IMR-90 (cell line): ENCODE results near the gene FGF21. TPM values are rescaled to one million over a fixed set of nuclear protein-coding genes. Genes with fewer than 3 reads are reported as not detected.

Source experiments
- ATAC-seq: fragments of 200-7000 bp; cut with Tn5 transposase; 2 replicates; pipeline ENCODE4 v1.9.1; 2020; ENCODE audit warnings: low read depth, mild to moderate bottlenecking, moderate library complexity
- BruUV-seq: library from RNA; stranded (reverse); fragments of 400-500 nt; replicated peaks from 2 replicates; lab custom pipeline; 2021; lab: Mats Ljungman, UMichigan
- CTCF ChIA-PET: fragments of 300-600 bp; formaldehyde crosslinking; extraction: SDS; loops from one replicate; lab custom pipeline; 2021; ENCODE audit warnings: antibody characterized with exemption; lab: Yijun Ruan, JAX
- POLR2A ChIA-PET: fragments of 300-600 bp; sonication (Branson Sonifier 250); formaldehyde crosslinking; loops from one replicate; lab custom pipeline; 2022; ENCODE audit warnings: antibody characterized with exemption; ENCODE audit not compliant: unreplicated experiment; lab: Charles Lee
- DNase-seq: peaks from one replicate; pipeline ENCODE4 v3.0.0; 2013
- H2AFZ ChIP-seq: replicated peaks from 2 replicates; pipeline ENCODE3; 2013; ENCODE audit warnings: low read length, mild to moderate bottlenecking; ENCODE audit not compliant: poor library complexity
- H2AK5ac ChIP-seq: 2 replicates; pipeline ENCODE4 v1.6.1; 2013; ENCODE audit warnings: low read depth, low read length, inconsistent platforms
- H2AK9ac ChIP-seq: replicated peaks from 2 replicates; pipeline ENCODE3; 2013; ENCODE audit warnings: mild to moderate bottlenecking, low read depth, low read length, moderate library complexity; ENCODE audit not compliant: poor library complexity
- H2BK120ac ChIP-seq: 2 replicates; pipeline ENCODE4 v1.6.1; 2013; ENCODE audit warnings: low read depth, low read length, inconsistent platforms
- H2BK15ac ChIP-seq: 3 replicates; pipeline ENCODE4 v1.6.1; 2013; ENCODE audit warnings: low read depth, low read length, inconsistent platforms
- H2BK20ac ChIP-seq: 2 replicates; pipeline ENCODE4 v1.6.1; 2013; ENCODE audit warnings: low read depth, mild to moderate bottlenecking, inconsistent platforms, low read length, moderate library complexity
- H2BK5ac ChIP-seq: 2 replicates; pipeline ENCODE4 v1.6.1; 2013; ENCODE audit warnings: mild to moderate bottlenecking, low read depth, low read length, inconsistent platforms; ENCODE audit not compliant: poor library complexity, severe bottlenecking
- H3K14ac ChIP-seq: replicated peaks from 2 replicates; pipeline ENCODE4 v1.6.1; 2013; ENCODE audit warnings: low read depth, low read length, inconsistent platforms
- H3K18ac ChIP-seq: 2 replicates; pipeline ENCODE4 v1.6.1; 2013; ENCODE audit warnings: low read depth, low read length, control low read depth
- H3K23ac ChIP-seq: 2 replicates; pipeline ENCODE4 v1.6.1; 2013; ENCODE audit warnings: low read depth, low read length, inconsistent platforms
- H3K27ac ChIP-seq: 2 replicates; pipeline ENCODE4 v1.5.1; 2013; ENCODE audit warnings: mild to moderate bottlenecking, control low read depth, low read length; ENCODE audit not compliant: insufficient read depth
- H3K27me3 ChIP-seq: 2 replicates; pipeline ENCODE4 v1.6.1; 2013; ENCODE audit warnings: low read length; ENCODE audit not compliant: control insufficient read depth, insufficient read depth
- H3K36me3 ChIP-seq: 2 replicates; pipeline ENCODE4 v1.6.1; 2013; ENCODE audit warnings: low read length, mixed read lengths; ENCODE audit not compliant: control insufficient read depth, insufficient read depth
- H3K4ac ChIP-seq: 2 replicates; pipeline ENCODE4 v1.6.1; 2013; ENCODE audit warnings: low read depth, low read length, inconsistent platforms
- H3K4me1 ChIP-seq: 2 replicates; pipeline ENCODE4 v1.6.1; 2013; ENCODE audit warnings: low read length, mixed read lengths; ENCODE audit not compliant: control insufficient read depth, insufficient read depth
- H3K4me2 ChIP-seq: 2 replicates; pipeline ENCODE4 v1.6.1; 2013; ENCODE audit warnings: low read depth, mild to moderate bottlenecking, control low read depth, low read length, moderate library complexity
- H3K4me3 ChIP-seq: 2 replicates; pipeline ENCODE4 v1.5.1; 2013; ENCODE audit warnings: low read depth, mild to moderate bottlenecking, control low read depth, low read length, moderate library complexity; ENCODE audit not compliant: insufficient read depth
- H3K56ac ChIP-seq: 2 replicates; pipeline ENCODE4 v1.6.1; 2013; ENCODE audit warnings: low read length, inconsistent platforms; ENCODE audit not compliant: insufficient read depth; ENCODE audit errors: extremely low read depth
- H3K79me1 ChIP-seq, 2 experiments: 2 replicates each; pipeline ENCODE4 v1.6.1; 2013; ENCODE audit warnings: low read length in 2 of 2, inconsistent platforms in 1 of 2, low read depth in 1 of 2
- H3K9ac ChIP-seq: 2 replicates; pipeline ENCODE4 v1.6.1; 2013; ENCODE audit warnings: low read depth, low read length, control low read depth
- H3K9me1 ChIP-seq: 2 replicates; pipeline ENCODE4 v1.6.1; 2013; ENCODE audit warnings: low read length, inconsistent platforms; ENCODE audit not compliant: insufficient read depth
- H3K9me3 ChIP-seq: 2 replicates; pipeline ENCODE4 v1.6.1; 2013; ENCODE audit warnings: low read length; ENCODE audit not compliant: control insufficient read depth, insufficient read depth
- H4K20me1 ChIP-seq: 2 replicates; pipeline ENCODE4 v1.6.1; 2013; ENCODE audit warnings: low read length, inconsistent platforms; ENCODE audit not compliant: insufficient read depth
- H4K5ac ChIP-seq: 2 replicates; pipeline ENCODE4 v1.6.1; 2013; ENCODE audit warnings: mild to moderate bottlenecking, low read depth, low read length, control low read depth
- H4K8ac ChIP-seq, 2 experiments: 2 replicates each; pipeline ENCODE4 v1.6.1; 2013; ENCODE audit warnings: low read depth in 2 of 2, low read length in 2 of 2, control low read depth in 1 of 2, inconsistent platforms in 1 of 2
- H4K91ac ChIP-seq: 2 replicates; pipeline ENCODE4 v1.6.1; 2013; ENCODE audit warnings: low read depth, low read length, inconsistent platforms; ENCODE audit not compliant: insufficient read depth
- BHLHE40 ChIP-seq: fragments of 150-350 bp; IDR thresholded peaks from 2 replicates; pipeline ENCODE4 v1.6.1; 2016; ENCODE audit warnings: mild to moderate bottlenecking, low read depth, low read length
- MXI1 ChIP-seq: IDR thresholded peaks from 2 replicates; pipeline ENCODE4 v1.6.1; 2012; ENCODE audit warnings: low read depth, mild to moderate bottlenecking, low read length, moderate library complexity, borderline replicate concordance
- NFE2L2 ChIP-seq: fragments of 150-350 bp; IDR thresholded peaks from 2 replicates; pipeline ENCODE4 v1.6.1; 2016; ENCODE audit warnings: low read depth, mild to moderate bottlenecking, low read length
- WGBS, 2 experiments: methylation state at CpG; one replicate each; pipeline versions ENCODE4 v1.1.5 to v1.1.7; 2013; ENCODE audit warnings: missing lambda C conversion rate in 2 of 2; ENCODE audit not compliant: insufficient read length in 1 of 2; ENCODE audit errors: extremely low coverage in 2 of 2; 5-methylcytosine and 5-hydroxymethylcytosine counted together
- dilution Hi-C: fragments of 300-500 bp; cut with HindIII; formaldehyde crosslinking; loops from one replicate; pipeline ENCODE4 v1.14.3; 2018; ENCODE audit warnings: low sequenced_read_pairs; ENCODE audit not compliant: unreplicated experiment
- in situ Hi-C: fragments of 300-500 bp; cut with MboI; formaldehyde crosslinking; loops from 3 replicates; pipeline ENCODE4 v1.14.3; 2019; ENCODE audit warnings: low sequenced_read_pairs, inconsistent platforms, mixed read lengths
- intact Hi-C: fragments of 100-400 bp; cut with micrococcal nuclease; formaldehyde crosslinking; loops from 2 replicates; pipeline ENCODE4 v1.10.0; 2022
- polyA plus RNA-seq, 3 experiments: library from polyadenylated mRNA; depleted of rRNA; stranded (reverse); fragments of >200 nt; gene quantifications; 2 replicates each; pipeline ENCODE4 v1.2.3, GENCODE V29; 2012; ENCODE audit warnings: low replicate concordance in 1 of 3
- total RNA-seq: library from RNA; depleted of rRNA; stranded (reverse); fragments of >200 nt; gene quantifications from 2 replicates; pipeline ENCODE4 v1.2.3, GENCODE V29; 2012

Gene FGF21
- total and polyA plus RNA-seq, 2 of the 4 experiments (the other 2 are of a cell fraction), result not detected

- Histone ChIP-seq H3K4me1 (no peaks in the 10 kb centered on the region), H3K23ac (no peak overlapping the region), H3K4me3 (no peak overlapping the region), H2AK5ac (no peak overlapping the region), H2BK20ac (no peak overlapping the region), H4K5ac (no peak overlapping the region), H4K91ac (no peak overlapping the region), H3K9ac (no peak overlapping the region), H3K79me1 (no peaks in the 10 kb centered on the region), H3K36me3 (no peaks in the 10 kb centered on the region), H2AK9ac (no peak overlapping the region), H3K27ac (no peak overlapping the region), H3K56ac (no peak overlapping the region), H4K20me1 (no peaks in the 10 kb centered on the region), H2BK15ac (no peak overlapping the region), H3K14ac (no peak overlapping the region), H4K8ac (no peak overlapping the region), H3K9me1 (no peaks in the 10 kb centered on the region), H3K4ac (no peak overlapping the region), H2BK5ac (no peak overlapping the region), H3K18ac (no peak overlapping the region), H2BK120ac (no peak overlapping the region), H3K27me3 (peaks cover 28% of the 10 kb centered on the region), H2AFZ (no peak overlapping the region), H3K9me3 (no peaks in the 10 kb centered on the region), H3K4me2 (no peak overlapping the region)
- TF ChIP-seq MXI1 (no peak), BHLHE40 (0 out of 2 replicates have a peak, but pooled peaks have one; percentile 9), NFE2L2 (no peak)
- CTCF ChIA-PET, result no interaction called here
- POLR2A ChIA-PET, result no interaction called here
- BruUV-seq, result no TSS peak
- in situ Hi-C loops, result no loop called here
- no peak; the same call in 1 of the 2 replicates for ATAC-seq
- no CpG with 5 or more reads among the region's 7 CpGs for WGBS, 2 experiments
- intact Hi-C loops, result no loop called here
- dilution Hi-C loops, result no loop called here
- no peak for DNase-seq
Observed at GRCh38 chr19:48770266-48770665, 14.9 kb downstream of the FGF21 start.
